GM18511 (cell line): ENCODE data around the gene LLGL2.
"Not testable (repeated sequence)": the region's sequence is repeated elsewhere in the genome, so short reads cannot be mapped to it uniquely, and the experiment has no call there.

Source experiments
- ATAC-seq: cut with Tn5 transposase; IDR thresholded peaks from one replicate; pipeline ENCODE4 v1.9.1; 2021; ENCODE audit warnings: mild to moderate bottlenecking, moderate library complexity; ENCODE audit not compliant: unreplicated experiment

LLGL2 gene

GRCh38 chr17:75589919-75590303 is 64.4 kb downstream of the LLGL2 start:
- ATAC-seq: no peak

GRCh38 chr17:75590314-75590761 is 64.8 kb downstream of the LLGL2 start:
- no peak for ATAC-seq

GRCh38 chr17:75590849-75591721 is 65.6 kb downstream of the LLGL2 start:
- no peak for ATAC-seq

- no peak for ATAC-seq
These were observed 66.3 kb downstream of the LLGL2 start for GRCh38 chr17:75591722-75592302.

GRCh38 chr17:75592348-75593020 is 67.0 kb downstream of the LLGL2 start:
- no peak for ATAC-seq

- not testable (repeated sequence) for ATAC-seq
These were observed 67.9 kb downstream of the LLGL2 start for GRCh38 chr17:75593430-75593829.

GRCh38 chr17:75594499-75595283 is 69.2 kb downstream of the LLGL2 start:
- no peak for ATAC-seq

GRCh38 chr17:75595284-75595919 is 69.9 kb downstream of the LLGL2 start:
- no peak for ATAC-seq

- ATAC-seq: no peak
These were observed 70.4 kb downstream of the LLGL2 start for GRCh38 chr17:75595920-75596313.

GRCh38 chr17:75596320-75597087 is 71.0 kb downstream of the LLGL2 start:
- ATAC-seq: no peak

GRCh38 chr17:75601057-75601987 is 75.8 kb downstream of the LLGL2 start:
- no peak for ATAC-seq

- ATAC-seq: no peak
These were observed 77.1 kb downstream of the LLGL2 start for GRCh38 chr17:75602644-75603043.

GRCh38 chr17:75603123-75603522 is 77.6 kb downstream of the LLGL2 start:
- ATAC-seq: no peak

GRCh38 chr17:75604034-75604695 is 78.7 kb downstream of the LLGL2 start:
- no peak for ATAC-seq

- no peak for ATAC-seq
These were observed 80.3 kb downstream of the LLGL2 start for GRCh38 chr17:75605790-75606189.

- ATAC-seq: no peak
These were observed 81.6 kb downstream of the LLGL2 start for GRCh38 chr17:75607086-75607485.

GRCh38 chr17:75610103-75610984 is 84.8 kb downstream of the LLGL2 start:
- no peak for ATAC-seq
